SU-DHL-6 (cell line): ENCODE results near the gene DNAJC27.

Source experiments
- H2AFZ ChIP-seq: fragments of 200-600 bp; sonication (generic); 2 replicates; pipeline ENCODE4 v1.6.1; 2014; ENCODE audit warnings: low read depth, mild to moderate bottlenecking, moderate library complexity, mixed read lengths, antibody characterized with exemption, low read length; ENCODE audit not compliant: severe bottlenecking
- H3F3A ChIP-seq: fragments of 200-600 bp; shearing (Covaris generic); 2 replicates; pipeline ENCODE4 v1.6.0; 2016; ENCODE audit warnings: antibody characterized with exemption, mild to moderate bottlenecking; ENCODE audit not compliant: insufficient read depth
- H3K27ac ChIP-seq: fragments of 200-600 bp; sonication (generic); 2 replicates; pipeline ENCODE4 v1.5.1; 2016; ENCODE audit warnings: low read depth, mild to moderate bottlenecking, low read length, moderate library complexity, mixed read lengths
- H3K27me3 ChIP-seq: fragments of 200-600 bp; sonication (generic), shearing (Covaris generic); 2 replicates; pipeline ENCODE4 v1.6.0; 2014; ENCODE audit warnings: mild to moderate bottlenecking, low read length
- H3K36me3 ChIP-seq: fragments of 200-600 bp; sonication (generic); 2 replicates; pipeline ENCODE4 v1.6.1; 2014; ENCODE audit warnings: mild to moderate bottlenecking, low read length, mixed read lengths
- H3K4me2 ChIP-seq: fragments of 300-600, 200-600 bp; shearing (Covaris generic), sonication (generic); 2 replicates; pipeline ENCODE4 v1.6.0; 2014; ENCODE audit warnings: low read length, low read depth, mild to moderate bottlenecking; ENCODE audit not compliant: poor library complexity, severe bottlenecking
- H3K4me3 ChIP-seq: fragments of 200-600 bp; sonication (generic); 2 replicates; pipeline ENCODE4 v1.5.1; 2014; ENCODE audit warnings: antibody characterized with exemption, low read length, mild to moderate bottlenecking, mixed read lengths; ENCODE audit not compliant: insufficient read depth, poor library complexity, severe bottlenecking
- H3K79me2 ChIP-seq: fragments of 200-600 bp; sonication (generic); 2 replicates; pipeline ENCODE4 v1.6.1; 2014; ENCODE audit warnings: mild to moderate bottlenecking, low read length, moderate library complexity; ENCODE audit not compliant: insufficient read depth
- H3K9ac ChIP-seq: fragments of 200-600 bp; sonication (generic); 2 replicates; pipeline ENCODE4 v1.7.0; 2014; ENCODE audit warnings: mild to moderate bottlenecking, low read length
- H3K9me2 ChIP-seq: fragments of 200-600 bp; sonication (generic); replicated peaks from 2 replicates; pipeline ENCODE4 v1.6.1; 2014; ENCODE audit warnings: low read length; ENCODE audit not compliant: insufficient read depth
- H3K9me3 ChIP-seq: fragments of 200-600 bp; sonication (generic); 2 replicates; pipeline ENCODE4 v1.6.1; 2014; ENCODE audit warnings: low read length, mixed read lengths; ENCODE audit not compliant: insufficient read depth
- H4K20me1 ChIP-seq: fragments of 200-600 bp; sonication (generic); 2 replicates; pipeline ENCODE4 v1.6.1; 2014; ENCODE audit warnings: low read depth, mild to moderate bottlenecking, antibody characterized with exemption, low read length, moderate library complexity, mixed read lengths
- EZH2phosphoT487 ChIP-seq: fragments of 200-600 bp; sonication (generic), shearing (Covaris generic); conservative IDR thresholded peaks from 2 replicates; pipeline ENCODE4 v1.6.1; 2018; ENCODE audit warnings: mild to moderate bottlenecking, antibody characterized with exemption, low read length, moderate library complexity, mixed read lengths
- TF ChIP-seq, protein P1 (sequence below): fragments of 200-600 bp; sonication (generic); IDR thresholded peaks from one replicate; pipeline ENCODE4 v1.5.1; 2017; ENCODE audit warnings: antibody characterized with exemption, mild to moderate bottlenecking, low read length, moderate library complexity; ENCODE audit not compliant: insufficient read depth, poor library complexity, severe bottlenecking

The DNAJC27 gene

DNA sequence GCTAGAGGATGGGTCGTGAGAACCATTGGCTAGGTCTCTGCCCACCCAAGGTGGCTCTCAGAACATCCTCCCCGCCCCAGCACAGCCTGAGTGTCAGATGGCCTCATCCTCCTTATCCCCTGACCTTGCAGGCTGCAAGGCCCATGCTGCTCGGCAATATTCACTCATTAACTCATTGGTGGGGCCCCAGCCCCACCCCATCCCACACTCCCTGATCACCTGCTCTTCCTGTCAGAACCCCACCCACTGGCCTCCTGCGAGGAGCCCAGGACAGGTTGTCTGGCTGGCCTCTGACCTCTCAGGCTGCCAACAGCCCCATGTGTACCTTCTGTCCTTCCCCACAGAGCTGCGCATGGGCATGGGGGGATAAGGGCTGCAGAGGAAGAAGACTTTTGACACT is 57.0 kb downstream of the DNAJC27 start:
- Histone ChIP-seq H4K20me1 (no peaks in the 10 kb centered on the region), H3K27ac (no peak overlapping the region), H3K27me3 (no peaks in the 10 kb centered on the region), H3F3A (no peaks in the 10 kb centered on the region), H3K9ac (no peak overlapping the region), H3K4me3 (no peak overlapping the region), H3K36me3 (peaks cover 4% of the 10 kb centered on the region; the same call in 1 of the 2 replicates), H3K9me3 (no peaks in the 10 kb centered on the region), H3K4me2 (no peak overlapping the region), H3K9me2 (no peaks in the 10 kb centered on the region), H3K79me2 (peaks cover 93% of the 10 kb centered on the region), H2AFZ (no peak overlapping the region)
- no peak for TF ChIP-seq EZH2phosphoT487
- TF ChIP-seq, protein P1, sequence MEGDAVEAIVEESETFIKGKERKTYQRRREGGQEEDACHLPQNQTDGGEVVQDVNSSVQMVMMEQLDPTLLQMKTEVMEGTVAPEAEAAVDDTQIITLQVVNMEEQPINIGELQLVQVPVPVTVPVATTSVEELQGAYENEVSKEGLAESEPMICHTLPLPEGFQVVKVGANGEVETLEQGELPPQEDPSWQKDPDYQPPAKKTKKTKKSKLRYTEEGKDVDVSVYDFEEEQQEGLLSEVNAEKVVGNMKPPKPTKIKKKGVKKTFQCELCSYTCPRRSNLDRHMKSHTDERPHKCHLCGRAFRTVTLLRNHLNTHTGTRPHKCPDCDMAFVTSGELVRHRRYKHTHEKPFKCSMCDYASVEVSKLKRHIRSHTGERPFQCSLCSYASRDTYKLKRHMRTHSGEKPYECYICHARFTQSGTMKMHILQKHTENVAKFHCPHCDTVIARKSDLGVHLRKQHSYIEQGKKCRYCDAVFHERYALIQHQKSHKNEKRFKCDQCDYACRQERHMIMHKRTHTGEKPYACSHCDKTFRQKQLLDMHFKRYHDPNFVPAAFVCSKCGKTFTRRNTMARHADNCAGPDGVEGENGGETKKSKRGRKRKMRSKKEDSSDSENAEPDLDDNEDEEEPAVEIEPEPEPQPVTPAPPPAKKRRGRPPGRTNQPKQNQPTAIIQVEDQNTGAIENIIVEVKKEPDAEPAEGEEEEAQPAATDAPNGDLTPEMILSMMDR: no peak

DNA sequence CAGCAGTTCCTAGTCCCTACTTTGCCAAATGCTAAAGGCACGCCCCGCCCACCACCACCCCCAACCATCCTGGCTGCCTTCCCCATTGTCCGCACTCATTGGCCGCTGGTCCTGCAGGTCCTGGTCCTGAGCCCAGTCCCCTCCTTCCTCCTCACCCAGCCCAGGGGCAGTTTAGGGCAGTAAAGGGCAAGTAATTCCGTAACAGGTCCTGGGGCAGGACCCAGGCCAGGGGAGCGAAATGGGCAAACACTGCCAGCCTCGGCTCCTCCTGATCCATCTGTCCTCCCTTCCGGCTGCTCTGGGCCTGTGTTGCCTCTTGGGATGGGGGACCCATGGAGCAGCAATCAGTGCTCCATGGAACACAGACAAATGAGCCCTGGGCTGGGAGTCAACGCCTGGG is 57.8 kb downstream of the DNAJC27 start:
- no peak overlapping the region for H3K9ac ChIP-seq
- H3K27me3 ChIP-seq: no peaks in the 10 kb centered on the region
- peaks cover 94% of the 10 kb centered on the region for H3K79me2 ChIP-seq
- H3K4me2 ChIP-seq: no peak overlapping the region
- H3K36me3 ChIP-seq: peaks cover 4% of the 10 kb centered on the region; the same call in 1 of the 2 replicates
- TF ChIP-seq, protein P1: no peak
- no peak for TF ChIP-seq EZH2phosphoT487
- H2AFZ ChIP-seq: no peak overlapping the region
- no peaks in the 10 kb centered on the region for H3K9me2 ChIP-seq
- no peaks in the 10 kb centered on the region for H4K20me1 ChIP-seq
- no peak overlapping the region for H3K27ac ChIP-seq
- H3F3A ChIP-seq: no peaks in the 10 kb centered on the region
- H3K9me3 ChIP-seq: no peaks in the 10 kb centered on the region
- H3K4me3 ChIP-seq: no peak overlapping the region

DNA sequence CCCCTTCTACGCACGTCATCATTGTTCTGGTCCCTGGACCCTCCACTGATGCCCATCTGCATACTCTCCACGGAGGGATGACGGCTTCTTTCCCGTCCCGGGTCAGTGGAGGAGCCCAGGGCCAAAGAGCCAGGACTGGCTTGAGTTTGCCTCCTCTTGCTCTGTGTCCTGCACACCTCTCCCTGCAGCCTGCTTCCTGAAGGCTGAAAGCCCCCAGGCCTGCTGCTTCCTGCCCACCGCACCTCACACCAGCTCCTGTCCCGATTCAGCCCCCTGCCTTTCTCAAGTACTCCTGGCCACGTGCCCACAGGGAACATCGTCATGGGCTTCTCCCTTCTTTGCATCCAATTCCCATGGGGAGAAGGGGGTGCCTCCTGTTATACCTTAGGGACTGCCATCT is 58.8 kb downstream of the DNAJC27 start:
- Histone ChIP-seq H4K20me1 (no peaks in the 10 kb centered on the region), H3K27me3 (no peaks in the 10 kb centered on the region), H3K9me2 (no peaks in the 10 kb centered on the region), H3F3A (no peaks in the 10 kb centered on the region), H3K36me3 (peaks cover 4% of the 10 kb centered on the region; the same call in 1 of the 2 replicates), H3K9me3 (no peaks in the 10 kb centered on the region), H3K4me2 (no peak overlapping the region), H3K79me2 (peaks cover 94% of the 10 kb centered on the region), H3K9ac (no peak overlapping the region), H3K4me3 (no peak overlapping the region), H3K27ac (no peak overlapping the region), H2AFZ (no peak overlapping the region)
- TF ChIP-seq, protein P1: no peak
- TF ChIP-seq EZH2phosphoT487: no peak
